Panc1 (cell line): Measurements from ENCODE around the gene TPRG1. TPM values are rescaled to one million over a fixed set of nuclear protein-coding genes. Genes with fewer than 3 reads are reported as not detected.

ENCODE experiments used
- ATAC-seq: fragments of 200-7000 bp; cut with Tn5 transposase; 2 replicates; pipeline ENCODE4 v1.9.1; 2020; ENCODE audit warnings: mild to moderate bottlenecking, moderate library complexity
- BruUV-seq: library from RNA; stranded (reverse); fragments of 400-500 nt; replicated peaks from 2 replicates; lab custom pipeline; 2021; lab: Mats Ljungman, UMichigan
- CTCF ChIA-PET: fragments of 300-600 bp; sonication (Branson Sonifier 250); formaldehyde crosslinking; loops from one replicate; lab custom pipeline; 2022; ENCODE audit warnings: antibody characterized with exemption; lab: Charles Lee
- POLR2A ChIA-PET: fragments of 300-600 bp; sonication (Branson Sonifier 250); formaldehyde crosslinking; loops from one replicate; lab custom pipeline; 2022; ENCODE audit warnings: antibody characterized with exemption; lab: Charles Lee
- DNase-seq: peaks from one replicate; pipeline ENCODE4 v3.0.0-alpha.2; 2010; ENCODE audit warnings: low read depth, low spot score
- H3K27ac ChIP-seq: 2 replicates; pipeline ENCODE4 v1.5.1; 2011; ENCODE audit warnings: mild to moderate bottlenecking, low read length, inconsistent platforms
- H3K27me3 ChIP-seq: fragments of 200-500 bp; sonication (Bioruptor generic); 2 replicates; pipeline ENCODE4 v1.6.0; 2014; ENCODE audit warnings: low read length, inconsistent platforms; ENCODE audit not compliant: control insufficient read depth, insufficient read depth
- H3K36me3 ChIP-seq: fragments of 200-500 bp; sonication (Bioruptor generic); 2 replicates; pipeline ENCODE4 v1.5.1; 2014; ENCODE audit warnings: inconsistent platforms, mild to moderate bottlenecking, low read length, moderate library complexity; ENCODE audit not compliant: control insufficient read depth, insufficient read depth
- H3K4me1 ChIP-seq: 2 replicates; pipeline ENCODE4 v1.5.1; 2011; ENCODE audit warnings: inconsistent platforms, mild to moderate bottlenecking, low read length, moderate library complexity; ENCODE audit not compliant: control insufficient read depth, insufficient read depth
- H3K4me3 ChIP-seq, 2 experiments: 2 replicates each; pipeline ENCODE4 v1.5.1; 2011 to 2012; ENCODE audit warnings: low read depth in 2 of 2, low read length in 2 of 2, mild to moderate bottlenecking in 2 of 2, inconsistent platforms in 1 of 2, moderate library complexity in 1 of 2
- H3K9me3 ChIP-seq: fragments of 200-500 bp; sonication (Bioruptor generic); 2 replicates; pipeline ENCODE4 v1.5.1; 2014; ENCODE audit warnings: low read depth, mild to moderate bottlenecking, inconsistent platforms, low read length, moderate library complexity; ENCODE audit not compliant: control insufficient read depth, insufficient read depth
- POLR2AphosphoS5 ChIP-seq: IDR thresholded peaks from 2 replicates; pipeline ENCODE4 v1.6.1; 2012; ENCODE audit warnings: mild to moderate bottlenecking, low read depth, low read length, moderate library complexity
- SIN3A ChIP-seq: IDR thresholded peaks from 2 replicates; pipeline ENCODE4 v1.6.1; 2012; ENCODE audit warnings: low read depth, mild to moderate bottlenecking, low read length, moderate library complexity, borderline replicate concordance; ENCODE audit not compliant: insufficient read depth
- TCF7L2 ChIP-seq: IDR thresholded peaks from 2 replicates; pipeline ENCODE4 v1.6.1; 2011; ENCODE audit warnings: mild to moderate bottlenecking, low read depth, low read length, inconsistent platforms
- in situ Hi-C: cut with HindIII; loops from 2 replicates; pipeline ENCODE4 v1.10.0; 2016; ENCODE audit warnings: low sequenced_read_pairs, low pct_unique_long_range_greater_than_20kb
- intact Hi-C: fragments of 100-400 bp; cut with micrococcal nuclease; formaldehyde crosslinking; loops from one replicate; pipeline ENCODE4 v1.10.0; 2022; ENCODE audit not compliant: unreplicated experiment
- total RNA-seq: library from RNA; stranded (reverse); gene quantifications from one replicate; pipeline ENCODE4 v1.2.1, GENCODE V29; 2021; ENCODE audit not compliant: unreplicated experiment
- TF ChIP-seq, protein P1 (sequence below): fragments of 450-650 bp; IDR thresholded peaks from 2 replicates; pipeline ENCODE4 v1.5.1; 2017; ENCODE audit warnings: mild to moderate bottlenecking
- TF ChIP-seq, protein P2 (sequence below), 2 experiments: IDR thresholded peaks; 2 replicates each; pipeline ENCODE4 v1.6.1; 2011 to 2012; ENCODE audit warnings: low read depth in 2 of 2, control low read depth in 1 of 2, low read length in 1 of 2, mild to moderate bottlenecking in 1 of 2, moderate library complexity in 1 of 2; ENCODE audit not compliant: insufficient read depth in 1 of 2

The TPRG1 gene
- total RNA-seq, 1 experiment from 2014 or later: not detected

DNA sequence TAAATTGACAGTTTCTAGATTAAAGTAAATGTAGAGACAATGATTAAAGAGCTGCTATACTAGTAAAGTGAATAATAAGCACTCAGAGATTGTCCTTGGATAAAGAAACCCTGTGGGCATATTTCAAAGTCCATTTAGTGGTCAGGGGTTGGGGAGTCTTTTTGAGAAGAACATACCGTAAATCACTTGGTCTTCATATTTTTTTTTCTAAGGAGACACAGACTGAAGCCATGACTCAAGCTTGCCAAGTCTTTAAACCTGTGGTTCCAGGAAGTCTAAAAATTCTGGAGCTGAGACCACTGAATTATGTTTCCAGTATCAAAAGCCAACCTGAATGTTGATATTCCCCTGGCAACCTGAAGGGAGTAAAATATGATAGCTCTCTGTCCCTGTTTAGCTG is 171.0 kb downstream of the TPRG1 start:
- no peak overlapping the region for H3K27ac ChIP-seq
- intact Hi-C loops: no loop called here
- no peaks in the 10 kb centered on the region for H3K9me3 ChIP-seq
- POLR2A ChIA-PET: no interaction called here
- no peak for DNase-seq
- no peak overlapping the region for H3K4me3 ChIP-seq
- no TSS peak for BruUV-seq
- in situ Hi-C loops: no loop called here
- CTCF ChIA-PET: no interaction called here
- TF ChIP-seq SIN3A (no peak), TCF7L2 (no peak), POLR2AphosphoS5 (no peak)
- TF ChIP-seq, protein P1, sequence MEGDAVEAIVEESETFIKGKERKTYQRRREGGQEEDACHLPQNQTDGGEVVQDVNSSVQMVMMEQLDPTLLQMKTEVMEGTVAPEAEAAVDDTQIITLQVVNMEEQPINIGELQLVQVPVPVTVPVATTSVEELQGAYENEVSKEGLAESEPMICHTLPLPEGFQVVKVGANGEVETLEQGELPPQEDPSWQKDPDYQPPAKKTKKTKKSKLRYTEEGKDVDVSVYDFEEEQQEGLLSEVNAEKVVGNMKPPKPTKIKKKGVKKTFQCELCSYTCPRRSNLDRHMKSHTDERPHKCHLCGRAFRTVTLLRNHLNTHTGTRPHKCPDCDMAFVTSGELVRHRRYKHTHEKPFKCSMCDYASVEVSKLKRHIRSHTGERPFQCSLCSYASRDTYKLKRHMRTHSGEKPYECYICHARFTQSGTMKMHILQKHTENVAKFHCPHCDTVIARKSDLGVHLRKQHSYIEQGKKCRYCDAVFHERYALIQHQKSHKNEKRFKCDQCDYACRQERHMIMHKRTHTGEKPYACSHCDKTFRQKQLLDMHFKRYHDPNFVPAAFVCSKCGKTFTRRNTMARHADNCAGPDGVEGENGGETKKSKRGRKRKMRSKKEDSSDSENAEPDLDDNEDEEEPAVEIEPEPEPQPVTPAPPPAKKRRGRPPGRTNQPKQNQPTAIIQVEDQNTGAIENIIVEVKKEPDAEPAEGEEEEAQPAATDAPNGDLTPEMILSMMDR: no peak
- TF ChIP-seq, protein P2, sequence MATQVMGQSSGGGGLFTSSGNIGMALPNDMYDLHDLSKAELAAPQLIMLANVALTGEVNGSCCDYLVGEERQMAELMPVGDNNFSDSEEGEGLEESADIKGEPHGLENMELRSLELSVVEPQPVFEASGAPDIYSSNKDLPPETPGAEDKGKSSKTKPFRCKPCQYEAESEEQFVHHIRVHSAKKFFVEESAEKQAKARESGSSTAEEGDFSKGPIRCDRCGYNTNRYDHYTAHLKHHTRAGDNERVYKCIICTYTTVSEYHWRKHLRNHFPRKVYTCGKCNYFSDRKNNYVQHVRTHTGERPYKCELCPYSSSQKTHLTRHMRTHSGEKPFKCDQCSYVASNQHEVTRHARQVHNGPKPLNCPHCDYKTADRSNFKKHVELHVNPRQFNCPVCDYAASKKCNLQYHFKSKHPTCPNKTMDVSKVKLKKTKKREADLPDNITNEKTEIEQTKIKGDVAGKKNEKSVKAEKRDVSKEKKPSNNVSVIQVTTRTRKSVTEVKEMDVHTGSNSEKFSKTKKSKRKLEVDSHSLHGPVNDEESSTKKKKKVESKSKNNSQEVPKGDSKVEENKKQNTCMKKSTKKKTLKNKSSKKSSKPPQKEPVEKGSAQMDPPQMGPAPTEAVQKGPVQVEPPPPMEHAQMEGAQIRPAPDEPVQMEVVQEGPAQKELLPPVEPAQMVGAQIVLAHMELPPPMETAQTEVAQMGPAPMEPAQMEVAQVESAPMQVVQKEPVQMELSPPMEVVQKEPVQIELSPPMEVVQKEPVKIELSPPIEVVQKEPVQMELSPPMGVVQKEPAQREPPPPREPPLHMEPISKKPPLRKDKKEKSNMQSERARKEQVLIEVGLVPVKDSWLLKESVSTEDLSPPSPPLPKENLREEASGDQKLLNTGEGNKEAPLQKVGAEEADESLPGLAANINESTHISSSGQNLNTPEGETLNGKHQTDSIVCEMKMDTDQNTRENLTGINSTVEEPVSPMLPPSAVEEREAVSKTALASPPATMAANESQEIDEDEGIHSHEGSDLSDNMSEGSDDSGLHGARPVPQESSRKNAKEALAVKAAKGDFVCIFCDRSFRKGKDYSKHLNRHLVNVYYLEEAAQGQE (IDR thresholded peaks at IDR 0.05; ENCODE audit: insufficient read depth in 1 of 2, low read depth in 2 of 2, low read length in 1 of 2): no peak
- no peaks in the 10 kb centered on the region for H3K4me1 ChIP-seq
- no peaks in the 10 kb centered on the region for H3K27me3 ChIP-seq
- ATAC-seq: no peak
- no peaks in the 10 kb centered on the region for H3K36me3 ChIP-seq

DNA sequence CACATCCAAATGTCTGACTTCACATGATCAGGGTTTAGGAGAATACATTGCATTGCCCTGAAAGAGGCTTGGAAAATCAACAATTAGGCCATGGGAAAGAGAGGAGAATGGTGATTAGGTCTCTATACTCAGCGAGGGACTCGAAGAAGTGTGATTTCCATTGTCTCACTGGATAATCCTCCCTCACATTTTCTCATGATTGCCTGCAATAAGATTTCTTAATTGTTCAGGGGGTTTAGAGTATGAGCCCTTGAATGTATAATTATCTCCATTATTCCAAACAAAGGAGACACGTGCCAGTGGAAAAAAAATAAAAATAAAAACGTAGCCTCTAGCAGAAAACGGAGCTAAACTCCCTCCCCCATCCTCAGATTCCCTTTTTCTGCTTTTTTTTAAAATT is 173.2 kb downstream of the TPRG1 start:
- intact Hi-C loops (no loop called here), in situ Hi-C loops (no loop called here)
- DNase-seq (no peak), ATAC-seq (no peak)
- TF ChIP-seq TCF7L2 (no peak), POLR2AphosphoS5 (no peak), SIN3A (no peak)
- TF ChIP-seq, protein P1: no peak
- no peaks in the 10 kb centered on the region for H3K36me3 ChIP-seq
- H3K27ac ChIP-seq: no peak overlapping the region
- no TSS peak for BruUV-seq
- H3K9me3 ChIP-seq: no peaks in the 10 kb centered on the region
- no peak overlapping the region for H3K4me3 ChIP-seq
- CTCF ChIA-PET: no interaction called here
- POLR2A ChIA-PET: no interaction called here
- H3K27me3 ChIP-seq: no peaks in the 10 kb centered on the region
- no peaks in the 10 kb centered on the region for H3K4me1 ChIP-seq
